Suprapubic skin (tissue), 4 donors: Measurements from ENCODE around the gene CHD3. TPM values are rescaled to one million over a fixed set of nuclear protein-coding genes. Genes with fewer than 3 reads are reported as not detected.

Source experiments
- DNase-seq, 2 donors: peaks; one replicate each; pipeline ENCODE4 v3.0.0-alpha.2; 2019; ENCODE audit warnings: low spot score in 2 of 2
- H3K27ac ChIP-seq: fragments of 200-600 bp; sonication (generic); one replicate; pipeline ENCODE4 v1.5.1; 2019
- H3K27me3 ChIP-seq: fragments of 200-600 bp; sonication (generic); one replicate; pipeline ENCODE4 v1.5.1; 2019
- H3K36me3 ChIP-seq: fragments of 200-600 bp; sonication (generic); one replicate; pipeline ENCODE4 v1.5.1; 2019
- H3K4me1 ChIP-seq: fragments of 200-600 bp; sonication (generic); one replicate; pipeline ENCODE4 v1.5.1; 2019
- H3K4me3 ChIP-seq: fragments of 200-600 bp; sonication (generic); one replicate; pipeline ENCODE4 v1.5.1; 2019; ENCODE audit warnings: mild to moderate bottlenecking
- H3K9me3 ChIP-seq: fragments of 200-600 bp; sonication (generic); one replicate; pipeline ENCODE4 v1.5.1; 2019
- CTCF ChIP-seq, 2 donors: fragments of 200-600 bp in 1 of 2; fragments of 450-650 bp in 1 of 2; sonication (generic) in 1 of 2; IDR thresholded peaks; one replicate each; pipeline ENCODE4 v1.5.1; 2016 to 2019; ENCODE audit warnings: antibody characterized with exemption in 2 of 2, mild to moderate bottlenecking in 1 of 2, moderate library complexity in 1 of 2
- EP300 ChIP-seq: sonication (generic); formaldehyde crosslinking; IDR thresholded peaks from one replicate; pipeline ENCODE4 v1.6.1; 2017; ENCODE audit warnings: antibody characterized with exemption
- POLR2A ChIP-seq, 2 donors: fragments of 450-650 bp; IDR thresholded peaks; one replicate each; pipeline ENCODE4 v1.6.1; 2017; ENCODE audit warnings: antibody characterized with exemption in 2 of 2, mild to moderate bottlenecking in 2 of 2, moderate library complexity in 2 of 2
- POLR2AphosphoS5 ChIP-seq, 3 donors: sonication (generic); formaldehyde crosslinking; IDR thresholded peaks; one replicate each; pipeline ENCODE4 v1.6.1; 2017; ENCODE audit warnings: antibody characterized with exemption in 3 of 3
- WGBS: methylation state at CpG from one replicate; pipeline ENCODE4 v1.1.5; 2018; 5-methylcytosine and 5-hydroxymethylcytosine counted together
- total RNA-seq, 4 donors: library from RNA; depleted of rRNA; stranded (reverse); fragments of >200 nt; gene quantifications; one replicate each; pipeline ENCODE4 v1.1.0, GENCODE V29; 2016

The CHD3 gene
- total RNA-seq, 4 donors from 2014 or later = 42.1 to 76.0 (median 67.7) TPM

- Histone ChIP-seq H3K4me1 (peaks cover 47% of the 10 kb centered on the region), H3K27me3 (no peaks in the 10 kb centered on the region), H3K9me3 (no peaks in the 10 kb centered on the region), H3K4me3 (peak within 1 kb of the TSS; percentile 71), H3K36me3 (peaks cover 16% of the 10 kb centered on the region), H3K27ac (peak within 1 kb of the TSS; percentile 93)
- peak; percentile 98 to 99 for DNase-seq
- TF ChIP-seq CTCF (IDR thresholded peaks at IDR 0.05) (peak in 1 of 2 donors; percentile 51), EP300 (no peak), POLR2AphosphoS5 (IDR thresholded peaks at IDR 0.05) (peak in 2 of 3 donors; percentile 65 to 69), POLR2A (IDR thresholded peaks at IDR 0.05) (peak in 1 of 2 donors; percentile 26)
- WGBS = under 1% methylated on average over 48 of the region's 64 CpGs
Observed at GRCh38 chr17:7856811-7857712, 31.5 kb upstream of the CHD3 start, which contains the start of gene NAA38. NAA38 (minus strand) TSS chr17:7857559; CDS start chr17:7857463, 96 bp downstream.

GRCh38 chr17:7857713-7858521 lies 30.7 kb upstream of the CHD3 start, which contains the start of gene CYB5D1:
CYB5D1 (plus strand) TSS chr17:7858003; CDS start chr17:7858135, 132 bp downstream.
- Histone ChIP-seq H3K4me3 (peak within 1 kb of the TSS; percentile 71), H3K27me3 (no peaks in the 10 kb centered on the region), H3K4me1 (peaks cover 43% of the 10 kb centered on the region), H3K36me3 (peaks cover 11% of the 10 kb centered on the region), H3K27ac (peak within 1 kb of the TSS; percentile 93), H3K9me3 (no peaks in the 10 kb centered on the region)
- DNase-seq = peak; percentile 96
- TF ChIP-seq POLR2A (IDR thresholded peaks at IDR 0.05) (peak in 1 of 2 donors; percentile 29), EP300 (no peak), CTCF (IDR thresholded peaks at IDR 0.05) (no peak), POLR2AphosphoS5 (IDR thresholded peaks at IDR 0.05) (peak in 2 of 3 donors; percentile 15 to 88)
- under 1% methylated on average over 40 of the region's 48 CpGs for WGBS

- Histone ChIP-seq H3K27me3 (no peaks in the 10 kb centered on the region), H3K36me3 (peaks cover 6% of the 10 kb centered on the region), H3K9me3 (no peaks in the 10 kb centered on the region), H3K27ac (peak overlapping the region; percentile 93), H3K4me3 (peak overlapping the region; percentile 71), H3K4me1 (peaks cover 43% of the 10 kb centered on the region)
- TF ChIP-seq CTCF (IDR thresholded peaks at IDR 0.05) = peak; percentile 18 to 53
- TF ChIP-seq POLR2AphosphoS5 (IDR thresholded peaks at IDR 0.05) = no peak
- DNase-seq = peak; percentile 82 to 83
- WGBS = 21% methylated on average over 14 of the region's 20 CpGs
Observed at GRCh38 chr17:7858522-7858810, 30.1 kb upstream of the CHD3 start.

GRCh38 chr17:7859028-7859427 lies 29.6 kb upstream of the CHD3 start:
- Histone ChIP-seq H3K4me3 (peak overlapping the region; percentile 71), H3K27ac (no peak overlapping the region), H3K4me1 (peaks cover 41% of the 10 kb centered on the region), H3K27me3 (no peaks in the 10 kb centered on the region), H3K36me3 (peaks cover under 1% of the 10 kb centered on the region), H3K9me3 (no peaks in the 10 kb centered on the region)
- 79% methylated on average over 8 of the region's 8 CpGs for WGBS
- DNase-seq = no peak
- TF ChIP-seq CTCF (IDR thresholded peaks at IDR 0.05) (no peak), EP300 (no peak), POLR2AphosphoS5 (IDR thresholded peaks at IDR 0.05) (no peak), POLR2A (IDR thresholded peaks at IDR 0.05) (no peak)
